ENCODE measurements around the gene THOC2.

DNA sequence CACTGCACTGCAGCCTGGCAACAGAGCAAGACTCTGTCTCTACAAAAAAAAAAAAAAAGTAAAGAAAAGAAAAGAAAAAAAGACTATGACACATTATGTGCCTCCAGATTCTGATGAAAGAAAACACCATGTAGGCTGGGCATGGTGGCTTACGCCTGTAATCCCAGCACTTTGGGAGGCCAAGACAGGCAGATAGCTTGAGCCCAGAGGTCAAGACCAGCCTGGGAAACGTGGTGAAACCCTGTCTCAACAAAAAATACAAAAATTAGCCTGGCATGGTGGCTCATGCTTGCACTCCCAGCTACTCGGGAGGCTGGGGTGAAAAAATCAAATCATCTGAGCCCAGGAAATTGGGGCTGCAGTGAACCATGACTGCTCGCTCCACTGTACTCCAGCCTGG lies 19.4 kb downstream of the THOC2 start:
- no peak for TF ChIP-seq CTCF (IDR thresholded peaks at IDR 0.05)
- TF ChIP-seq POLR2A (IDR thresholded peaks at IDR 0.05) = no peak

All from adrenal gland (tissue), 5 donors.